ENCODE data around the gene TSPAN8. TPM values are rescaled to one million over a fixed set of nuclear protein-coding genes. Genes with fewer than 3 reads are reported as not detected.

Gene TSPAN8
- total and polyA plus RNA-seq, 8 donors, result 0.95 to 18.0 (median 1.6) TPM

DNA sequence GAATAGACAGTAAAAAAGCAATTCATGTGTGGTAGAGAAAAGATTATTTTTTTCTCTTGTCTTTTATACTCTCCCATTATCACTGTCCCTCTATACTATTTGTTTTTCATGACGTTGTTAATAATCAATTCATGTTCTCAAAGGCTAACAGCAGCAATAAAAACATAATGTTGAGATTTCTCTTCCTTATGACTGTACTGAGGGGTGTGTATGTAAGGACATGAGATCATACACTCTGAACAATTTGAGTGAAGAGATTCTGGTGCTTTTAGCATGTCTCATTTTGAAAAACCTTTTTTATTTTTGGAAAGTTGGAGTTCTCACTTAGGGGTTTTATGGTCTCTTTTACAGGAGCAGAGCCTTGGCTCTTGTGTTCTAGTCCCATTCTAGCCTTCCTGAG lies 3.8 kb upstream of the TSPAN8 start:
- Histone ChIP-seq H3K4me1 (peaks cover 6 to 7% of the 10 kb centered on the region in 2 donors), H3K9me3 (peaks cover 0 to 10% of the 10 kb centered on the region in 2 donors), H3K36me3 (no peaks in the 10 kb centered on the region), H3K27me3 (no peaks in the 10 kb centered on the region), H3K27ac (no peak overlapping the region), H3K4me3 (no peak overlapping the region)
- TF ChIP-seq, protein P1, sequence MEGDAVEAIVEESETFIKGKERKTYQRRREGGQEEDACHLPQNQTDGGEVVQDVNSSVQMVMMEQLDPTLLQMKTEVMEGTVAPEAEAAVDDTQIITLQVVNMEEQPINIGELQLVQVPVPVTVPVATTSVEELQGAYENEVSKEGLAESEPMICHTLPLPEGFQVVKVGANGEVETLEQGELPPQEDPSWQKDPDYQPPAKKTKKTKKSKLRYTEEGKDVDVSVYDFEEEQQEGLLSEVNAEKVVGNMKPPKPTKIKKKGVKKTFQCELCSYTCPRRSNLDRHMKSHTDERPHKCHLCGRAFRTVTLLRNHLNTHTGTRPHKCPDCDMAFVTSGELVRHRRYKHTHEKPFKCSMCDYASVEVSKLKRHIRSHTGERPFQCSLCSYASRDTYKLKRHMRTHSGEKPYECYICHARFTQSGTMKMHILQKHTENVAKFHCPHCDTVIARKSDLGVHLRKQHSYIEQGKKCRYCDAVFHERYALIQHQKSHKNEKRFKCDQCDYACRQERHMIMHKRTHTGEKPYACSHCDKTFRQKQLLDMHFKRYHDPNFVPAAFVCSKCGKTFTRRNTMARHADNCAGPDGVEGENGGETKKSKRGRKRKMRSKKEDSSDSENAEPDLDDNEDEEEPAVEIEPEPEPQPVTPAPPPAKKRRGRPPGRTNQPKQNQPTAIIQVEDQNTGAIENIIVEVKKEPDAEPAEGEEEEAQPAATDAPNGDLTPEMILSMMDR (IDR thresholded peaks at IDR 0.05), result no peak
- ATAC-seq, result no peak
- intact Hi-C loops (cut with DNase I), result no loop called here
- DNase-seq, result no peak

DNA sequence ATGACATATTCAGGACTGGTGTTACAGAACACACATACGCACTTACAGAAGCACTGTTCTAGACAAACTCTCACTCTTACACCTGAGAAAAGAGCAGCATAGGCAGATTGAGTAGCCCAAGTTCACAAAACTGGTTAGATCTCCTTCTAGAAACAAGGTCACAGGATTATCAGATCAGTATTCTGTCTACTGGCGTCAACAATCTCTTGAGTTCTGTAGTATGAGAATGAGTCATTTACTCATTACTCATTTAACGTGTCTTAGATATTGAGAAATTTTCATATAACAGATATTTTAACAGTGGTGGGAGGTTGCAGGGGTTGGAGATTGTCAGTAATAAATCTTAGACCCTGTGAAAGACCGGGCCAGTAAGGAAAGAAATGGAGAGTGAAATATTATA lies 2.8 kb upstream of the TSPAN8 start:
- peak; percentile 61 for ATAC-seq
- TF ChIP-seq, protein P1 (IDR thresholded peaks at IDR 0.05), result no peak
- intact Hi-C loops (cut with DNase I), result no loop called here

DNA sequence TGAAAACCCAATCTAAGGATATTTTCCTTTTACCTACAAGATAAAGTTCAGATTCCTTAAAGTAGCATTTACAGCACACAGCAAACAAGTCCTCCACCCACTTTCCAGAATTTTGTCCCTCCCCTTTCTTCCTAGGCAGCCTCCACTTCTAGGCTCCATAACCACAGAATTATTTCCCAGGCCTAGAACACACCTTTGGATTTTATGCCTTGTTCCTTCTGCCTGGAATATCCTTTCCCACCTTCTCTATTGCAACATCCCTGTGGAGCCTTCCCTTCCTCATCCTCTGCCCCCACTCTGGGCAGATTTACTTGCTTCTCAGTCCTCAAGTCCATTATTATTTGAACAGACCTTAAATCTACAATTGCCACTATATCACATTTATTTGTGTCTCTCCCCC lies 2.1 kb upstream of the TSPAN8 start:
- H3K27me3 ChIP-seq, result no peaks in the 10 kb centered on the region
- DNase-seq (no peak), ATAC-seq (no peak)
- no peaks in the 10 kb centered on the region for H3K36me3 ChIP-seq
- TF ChIP-seq, protein P1 (IDR thresholded peaks at IDR 0.05), result no peak
- intact Hi-C loops (cut with DNase I), result no loop called here
- peaks cover 6% of the 10 kb centered on the region in 2 donors for H3K4me1 ChIP-seq
- no peaks in the 10 kb centered on the region for H3K9me3 ChIP-seq
- no peak overlapping the region for H3K4me3 ChIP-seq
- H3K27ac ChIP-seq, result no peak overlapping the region

More for the DNA sequence above, 2.8 kb upstream of the TSPAN8 start:
- Histone ChIP-seq H3K27ac (peak overlapping the region in 1 of 2 donors; percentile 2), H3K36me3 (no peaks in the 10 kb centered on the region), H3K9me3 (peaks cover 0 to under 1% of the 10 kb centered on the region in 2 donors), H3K27me3 (no peaks in the 10 kb centered on the region), H3K4me1 (peaks cover 6 to 7% of the 10 kb centered on the region in 2 donors), H3K4me3 (no peak overlapping the region)
- no peak for DNase-seq

DNA sequence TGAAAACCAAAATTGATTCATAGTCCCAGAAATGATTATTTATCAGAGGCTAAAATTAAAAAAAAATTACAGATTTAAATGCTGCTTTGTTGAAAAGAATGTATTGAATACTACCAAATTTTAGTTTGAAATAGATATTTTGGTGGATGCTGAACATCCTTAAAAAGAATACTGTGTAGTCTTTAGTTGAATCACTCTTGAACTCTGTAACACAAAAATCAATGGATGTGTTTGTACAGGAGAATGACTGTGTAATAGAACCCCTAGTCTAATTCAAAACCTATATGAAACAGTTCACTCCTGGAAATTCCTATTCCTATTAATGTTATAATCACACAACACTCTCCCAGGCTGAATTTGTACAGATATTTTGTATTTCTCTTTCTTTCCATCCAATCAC lies 1.5 kb upstream of the TSPAN8 start:
- DNase-seq (no peak), ATAC-seq (no peak)
- Histone ChIP-seq H3K27me3 (no peaks in the 10 kb centered on the region), H3K36me3 (no peaks in the 10 kb centered on the region), H3K9me3 (no peaks in the 10 kb centered on the region), H3K27ac (no peak overlapping the region), H3K4me3 (no peak overlapping the region), H3K4me1 (peaks cover 3 to 4% of the 10 kb centered on the region in 2 donors)
- intact Hi-C loops (cut with DNase I), result no loop called here
- TF ChIP-seq, protein P1 (IDR thresholded peaks at IDR 0.05), result no peak

DNA sequence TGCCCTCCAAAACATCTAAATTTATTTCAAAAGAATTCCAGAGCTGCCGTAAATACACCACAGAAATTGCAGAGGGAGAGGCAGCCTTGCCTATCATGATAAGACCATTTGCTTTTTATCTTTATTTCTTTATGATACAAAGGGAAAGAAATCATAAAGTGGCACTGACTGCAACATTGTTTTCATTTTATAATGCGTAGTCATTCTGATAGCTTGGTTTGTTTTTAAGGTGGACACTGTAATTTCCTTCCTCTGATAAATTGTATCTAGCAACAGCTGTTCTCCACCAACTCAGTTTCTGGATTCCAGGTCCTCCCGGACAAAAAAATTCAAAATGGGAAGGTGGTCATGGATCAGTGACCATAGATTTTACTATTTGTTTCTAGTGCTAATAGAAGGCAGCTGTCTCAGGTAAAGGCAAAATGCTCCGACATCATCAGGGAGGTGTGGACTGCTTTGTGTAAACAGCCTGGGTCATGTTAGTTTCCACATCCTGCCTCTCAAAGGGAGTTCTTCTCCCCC lies 623 bp upstream of the TSPAN8 start:
- DNase-seq (no peak), ATAC-seq (peak; percentile 51)
- H3K4me1 ChIP-seq, result peaks cover 3 to 4% of the 10 kb centered on the region in 2 donors
- peak overlapping the region in 1 of 2 donors; percentile 49 for H3K27ac ChIP-seq
- no peaks in the 10 kb centered on the region for H3K27me3 ChIP-seq
- H3K36me3 ChIP-seq, result no peaks in the 10 kb centered on the region
- no peak overlapping the region for H3K4me3 ChIP-seq
- H3K9me3 ChIP-seq, result no peaks in the 10 kb centered on the region
- TF ChIP-seq, protein P1 (IDR thresholded peaks at IDR 0.05), result no peak
- intact Hi-C loops (cut with DNase I), result no loop called here
